GM21390 (cell line): ENCODE data around the gene ABHD5.
"Not testable (repeated sequence)": the region's sequence is repeated elsewhere in the genome, so short reads cannot be mapped to it uniquely, and the experiment has no call there.

ENCODE experiments used
- ATAC-seq: cut with Tn5 transposase; IDR thresholded peaks from one replicate; pipeline ENCODE4 v1.9.1; 2021; ENCODE audit not compliant: unreplicated experiment

The ABHD5 gene

GRCh38 chr3:43690400-43691119, at the start of gene ABHD5:
ABHD5 (plus strand) TSS chr3:43690938; CDS start chr3:43690993, 55 bp downstream.
- ATAC-seq = peak; percentile 79

- no peak for ATAC-seq
Observed at GRCh38 chr3:43641306-43642114, 49.2 kb upstream of the ABHD5 start.

- no peak for ATAC-seq
Observed at GRCh38 chr3:43644443-43644842, 46.3 kb upstream of the ABHD5 start.

- ATAC-seq = no peak
Observed at GRCh38 chr3:43647331-43648166, 43.2 kb upstream of the ABHD5 start.

- no peak for ATAC-seq
Observed at GRCh38 chr3:43648957-43649356, 41.8 kb upstream of the ABHD5 start.

GRCh38 chr3:43649365-43649968, 41.3 kb upstream of the ABHD5 start:
- ATAC-seq = no peak

- ATAC-seq = no peak
Observed at GRCh38 chr3:43650345-43650744, 40.4 kb upstream of the ABHD5 start.

- not testable (repeated sequence) for ATAC-seq
Observed at GRCh38 chr3:43656390-43656789, 34.3 kb upstream of the ABHD5 start.

GRCh38 chr3:43659250-43659880, 31.4 kb upstream of the ABHD5 start:
- no peak for ATAC-seq

- not testable (repeated sequence) for ATAC-seq
Observed at GRCh38 chr3:43661376-43661775, 29.4 kb upstream of the ABHD5 start.

- not testable (repeated sequence) for ATAC-seq
Observed at GRCh38 chr3:43665011-43665410, 25.7 kb upstream of the ABHD5 start.

GRCh38 chr3:43670635-43671522, 19.9 kb upstream of the ABHD5 start:
- ATAC-seq = no peak

- ATAC-seq = no peak
Observed at GRCh38 chr3:43674345-43675085, 16.2 kb upstream of the ABHD5 start.

GRCh38 chr3:43675593-43675992, 15.1 kb upstream of the ABHD5 start:
- no peak for ATAC-seq

GRCh38 chr3:43676441-43676840, 14.3 kb upstream of the ABHD5 start:
- no peak for ATAC-seq

GRCh38 chr3:43678375-43678774, 12.4 kb upstream of the ABHD5 start:
- not testable (repeated sequence) for ATAC-seq

GRCh38 chr3:43678887-43679449, 11.8 kb upstream of the ABHD5 start:
- not testable (repeated sequence) for ATAC-seq

GRCh38 chr3:43680857-43681256, 9.9 kb upstream of the ABHD5 start:
- ATAC-seq = not testable (repeated sequence)
